ENCODE results near the gene ATP8A1. TPM values are rescaled to one million over a fixed set of nuclear protein-coding genes. Genes with fewer than 3 reads are reported as not detected.

ATP8A1 gene
- total and polyA plus RNA-seq, 2 of the 8 experiments (the other 6 are each of a cell fraction or from before 2014, with no cell fraction given): 3.7 to 14.9 TPM

DNA sequence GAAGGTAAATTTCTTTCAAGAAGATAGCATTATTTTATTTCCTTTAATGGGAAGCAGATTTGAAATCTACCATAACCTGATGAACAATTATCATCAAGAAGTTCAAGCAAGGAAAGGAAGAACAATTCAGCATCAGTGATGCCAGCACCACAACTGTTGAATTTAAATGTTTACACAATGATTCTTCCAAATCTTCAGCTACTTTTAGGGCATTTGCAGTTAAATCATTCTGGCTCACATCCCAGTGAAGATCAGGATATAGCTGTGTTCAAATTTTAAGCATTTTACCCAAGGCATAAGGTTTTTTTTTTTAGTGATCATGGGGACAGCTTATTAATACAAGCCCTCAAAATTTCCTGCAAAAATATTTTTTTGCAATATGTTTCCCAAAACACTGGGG, 146.7 kb downstream of the ATP8A1 start:
- Histone ChIP-seq H3K36me3 (ENCODE audit: control insufficient read depth in 2 of 4, insufficient read depth in 4 of 4, low read length in 3 of 4) (no peaks in the 10 kb centered on the region; a peak in 1 of 8 replicates), H2BK12ac (ENCODE audit: low read depth, low read length) (no peak overlapping the region), H3K9me3 (ENCODE audit: insufficient read depth in 2 of 2, low read depth in 1 of 2, low read length in 1 of 2) (no peaks in the 10 kb centered on the region), H3K27me3 (replicated peaks in 1 of 4; ENCODE audit: control insufficient read depth in 3 of 4, extremely low read depth in 1 of 4, insufficient read depth in 3 of 4, low read length in 3 of 4) (peaks cover 0 to 5% (median 0%) of the 10 kb centered on the region in 4 experiments; a peak in 3 of 7 replicates), H4K20me1 (replicated peaks in 1 of 2; ENCODE audit: control insufficient read depth in 1 of 2, insufficient read depth in 2 of 2, low read length in 2 of 2) (no peaks in the 10 kb centered on the region), H2BK120ac (replicated peaks; ENCODE audit: low read depth, low read length) (no peak overlapping the region), H3K14ac (ENCODE audit: insufficient read length) (no peak overlapping the region), H3K56ac (replicated peaks; ENCODE audit: insufficient read length, low read depth, low read length) (no peak overlapping the region), H3K79me1 (ENCODE audit: low read depth, low read length) (no peaks in the 10 kb centered on the region), H3K4me3 (ENCODE audit: extremely low read depth in 1 of 4, insufficient read depth in 2 of 4, low read depth in 3 of 4, low read length in 4 of 4) (no peak overlapping the region), H3K27ac (ENCODE audit: low read depth, low read length) (no peak overlapping the region), H3K9ac (replicated peaks in 1 of 4; ENCODE audit: extremely low read depth in 1 of 4, low read depth in 3 of 4, low read length in 3 of 4) (no peak overlapping the region), H2BK5ac (ENCODE audit: low read depth, low read length) (no peak overlapping the region), H3K4ac (replicated peaks; ENCODE audit: insufficient read length, low read depth, low read length) (no peak overlapping the region), H3K18ac (ENCODE audit: extremely low read depth, low read length) (no peak overlapping the region), H2AK5ac (ENCODE audit: low read depth, low read length) (no peak overlapping the region), H2BK20ac (ENCODE audit: low read length) (no peak overlapping the region), H4K91ac (replicated peaks; ENCODE audit: insufficient read length, low read length) (no peak overlapping the region), H3K4me1 (replicated peaks in 1 of 4; ENCODE audit: control insufficient read depth in 3 of 4, insufficient read depth in 4 of 4, low read length in 3 of 4) (peaks cover 2 to 11% (median 7%) of the 10 kb centered on the region in 4 experiments; a peak in 3 of 7 replicates), H3K23me2 (ENCODE audit: low read depth, low read length) (no peaks in the 10 kb centered on the region), H4K5ac (ENCODE audit: insufficient read length, low read depth, low read length) (no peak overlapping the region), H2BK15ac (ENCODE audit: low read length) (no peak overlapping the region), H3K79me2 (ENCODE audit: control insufficient read depth in 1 of 2, insufficient read depth in 2 of 2, low read length in 2 of 2) (no peaks in the 10 kb centered on the region), H3K23ac (ENCODE audit: insufficient read length) (no peak overlapping the region), H3K4me2 (ENCODE audit: insufficient read depth in 1 of 2, low read depth in 2 of 2, low read length in 2 of 2) (no peak overlapping the region), H2AFZ (ENCODE audit: low read length) (no peak overlapping the region), H4K8ac (ENCODE audit: extremely low read depth, insufficient read depth, low read length) (no peak overlapping the region)
- CTCF ChIA-PET (ENCODE audit: partially characterized antibody): interaction anchor here (0.5 to 3.1 kb wide), 8 partner anchors 9 to 385 kb away, joined by 3 to 13 read pairs (median 4); no protein-coding TSS in a partner anchor
- POLR2A ChIA-PET (ENCODE audit: partially characterized antibody): interaction anchor here (0.6 kb wide), 3 partner anchors 107 to 810 kb away, joined by 3 to 4 read pairs (median 3); no protein-coding TSS in a partner anchor
- FAIRE-seq (no peak), DNase-seq (ENCODE audit: low read depth in 1 of 2, low spot score in 2 of 2) (no peak)
- no peak for TF ChIP-seq PHF8 (conservative IDR thresholded peaks at IDR 0.05; ENCODE audit: low read depth, low read length)
- TF ChIP-seq JUND (IDR thresholded peaks at IDR 0.05; ENCODE audit: low read length): no peak
- no peak for TF ChIP-seq RAD21 (IDR thresholded peaks at IDR 0.05 in 1 of 2, conservative IDR thresholded peaks at IDR 0.05 in 1 of 2; ENCODE audit: low read depth in 2 of 2, low read length in 2 of 2)
- TF ChIP-seq KDM4A (IDR thresholded peaks at IDR 0.05; ENCODE audit: low read depth, low read length, severe bottlenecking): no peak
- TF ChIP-seq CTBP2 (IDR thresholded peaks at IDR 0.05; ENCODE audit: borderline replicate concordance, insufficient read depth, insufficient read length, low read length): no peak
- TF ChIP-seq BRCA1 (IDR thresholded peaks at IDR 0.05; ENCODE audit: low read depth, low read length): no peak
- no peak for TF ChIP-seq SRF (IDR thresholded peaks at IDR 0.05; ENCODE audit: low read depth, low read length)
- TF ChIP-seq POLR2AphosphoS5 (IDR thresholded peaks at IDR 0.05; ENCODE audit: low read depth, low read length): no peak
- TF ChIP-seq, protein P1, sequence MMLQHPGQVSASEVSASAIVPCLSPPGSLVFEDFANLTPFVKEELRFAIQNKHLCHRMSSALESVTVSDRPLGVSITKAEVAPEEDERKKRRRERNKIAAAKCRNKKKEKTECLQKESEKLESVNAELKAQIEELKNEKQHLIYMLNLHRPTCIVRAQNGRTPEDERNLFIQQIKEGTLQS (IDR thresholded peaks at IDR 0.05; ENCODE audit: insufficient read depth, low read depth, low read length): no peak
- no peak for TF ChIP-seq EZH2 (IDR thresholded peaks at IDR 0.05; ENCODE audit: low read depth, low read length, severe bottlenecking)
- no peak for TF ChIP-seq HDAC6 (IDR thresholded peaks at IDR 0.05; ENCODE audit: low read depth, low read length)
- no peak for TF ChIP-seq SP4 (IDR thresholded peaks at IDR 0.05; ENCODE audit: low read length)
- no peak for TF ChIP-seq SIN3A (conservative IDR thresholded peaks at IDR 0.05 in 1 of 2, IDR thresholded peaks at IDR 0.05 in 1 of 2; ENCODE audit: low read depth in 1 of 2, low read length in 2 of 2)
- no peak for TF ChIP-seq GTF2F1 (IDR thresholded peaks at IDR 0.05; ENCODE audit: borderline replicate concordance, low read depth, low read length)
